ENCODE measurements around the gene HTR2B.

DNA sequence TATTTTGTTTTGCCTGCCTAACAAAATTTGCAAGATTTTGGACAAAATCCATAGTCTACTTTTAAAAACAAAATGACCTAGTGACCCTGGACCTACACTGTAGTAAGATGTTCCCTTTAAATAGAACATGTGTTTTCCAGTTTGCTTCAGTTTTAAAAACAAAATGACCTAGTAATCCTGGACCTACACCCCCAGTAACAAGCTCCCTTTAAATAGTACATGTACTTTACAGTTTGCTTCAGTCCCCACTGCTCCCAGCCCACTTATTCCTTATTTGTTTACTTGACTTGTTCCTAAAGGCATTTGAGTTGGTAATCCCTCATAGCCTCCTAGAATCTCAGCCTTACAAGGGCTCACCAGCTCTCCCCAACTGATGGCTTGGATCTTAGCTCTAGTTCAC lies 34.5 kb upstream of the HTR2B start:
- TF ChIP-seq, protein P1, sequence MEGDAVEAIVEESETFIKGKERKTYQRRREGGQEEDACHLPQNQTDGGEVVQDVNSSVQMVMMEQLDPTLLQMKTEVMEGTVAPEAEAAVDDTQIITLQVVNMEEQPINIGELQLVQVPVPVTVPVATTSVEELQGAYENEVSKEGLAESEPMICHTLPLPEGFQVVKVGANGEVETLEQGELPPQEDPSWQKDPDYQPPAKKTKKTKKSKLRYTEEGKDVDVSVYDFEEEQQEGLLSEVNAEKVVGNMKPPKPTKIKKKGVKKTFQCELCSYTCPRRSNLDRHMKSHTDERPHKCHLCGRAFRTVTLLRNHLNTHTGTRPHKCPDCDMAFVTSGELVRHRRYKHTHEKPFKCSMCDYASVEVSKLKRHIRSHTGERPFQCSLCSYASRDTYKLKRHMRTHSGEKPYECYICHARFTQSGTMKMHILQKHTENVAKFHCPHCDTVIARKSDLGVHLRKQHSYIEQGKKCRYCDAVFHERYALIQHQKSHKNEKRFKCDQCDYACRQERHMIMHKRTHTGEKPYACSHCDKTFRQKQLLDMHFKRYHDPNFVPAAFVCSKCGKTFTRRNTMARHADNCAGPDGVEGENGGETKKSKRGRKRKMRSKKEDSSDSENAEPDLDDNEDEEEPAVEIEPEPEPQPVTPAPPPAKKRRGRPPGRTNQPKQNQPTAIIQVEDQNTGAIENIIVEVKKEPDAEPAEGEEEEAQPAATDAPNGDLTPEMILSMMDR (IDR thresholded peaks at IDR 0.05) = no peak
- no peak for TF ChIP-seq POLR2A (IDR thresholded peaks at IDR 0.05)

Data from thyroid gland (tissue), 4 donors.